Ishikawa (cell line): ENCODE measurements around the gene ADGRL3.

Experiments used
- CEBPB ChIP-seq: IDR thresholded peaks from 2 replicates; pipeline ENCODE4 v1.6.1; 2012
- CREB1 ChIP-seq: IDR thresholded peaks from 2 replicates; pipeline ENCODE4 v1.6.1; 2012; ENCODE audit warnings: low read depth
- EGR1 ChIP-seq: IDR thresholded peaks from 2 replicates; pipeline ENCODE4 v1.6.1; 2012
- EP300 ChIP-seq: IDR thresholded peaks from 2 replicates; pipeline ENCODE4 v1.6.1; 2012; ENCODE audit warnings: borderline replicate concordance
- FOXM1 ChIP-seq: IDR thresholded peaks from 2 replicates; pipeline ENCODE4 v1.6.1; 2012; ENCODE audit warnings: low read depth, borderline replicate concordance
- MAX ChIP-seq: IDR thresholded peaks from 2 replicates; pipeline ENCODE4 v1.6.1; 2012
- NFIC ChIP-seq: IDR thresholded peaks from 2 replicates; pipeline ENCODE4 v1.6.1; 2012
- RAD21 ChIP-seq: IDR thresholded peaks from 2 replicates; pipeline ENCODE4 v1.6.1; 2012; ENCODE audit warnings: low read depth
- TAF1 ChIP-seq: IDR thresholded peaks from 2 replicates; pipeline ENCODE4 v1.6.1; 2012; ENCODE audit warnings: low read depth, mild to moderate bottlenecking
- TCF12 ChIP-seq: IDR thresholded peaks from 2 replicates; pipeline ENCODE4 v1.6.1; 2012; ENCODE audit warnings: low read depth
- TEAD4 ChIP-seq: IDR thresholded peaks from 2 replicates; pipeline ENCODE4 v1.6.1; 2012
- USF1 ChIP-seq: IDR thresholded peaks from 2 replicates; pipeline ENCODE4 v1.6.1; 2012
- YY1 ChIP-seq: IDR thresholded peaks from 2 replicates; pipeline ENCODE4 v1.6.1; 2012; ENCODE audit warnings: low read depth
- ZBTB7A ChIP-seq: IDR thresholded peaks from 2 replicates; pipeline ENCODE4 v1.6.1; 2012; ENCODE audit warnings: low read depth
- TF ChIP-seq, protein P1 (sequence below): IDR thresholded peaks from 2 replicates; pipeline ENCODE4 v1.6.1; 2012; ENCODE audit warnings: low read depth, mild to moderate bottlenecking

The ADGRL3 gene

GRCh38 chr4:61446941-61447340, 246.8 kb downstream of the ADGRL3 start:
- TF ChIP-seq NFIC = peak; percentile 82
- no peak for TF ChIP-seq FOXM1
- TF ChIP-seq EGR1 = no peak
- peak; percentile 35; the same call in 1 of the 2 replicates for TF ChIP-seq TEAD4
- TF ChIP-seq USF1 = no peak
- TF ChIP-seq EP300 = peak; percentile 66; the same call in 1 of the 2 replicates
- 0 out of 2 replicates have a peak, but pooled peaks have one; percentile 33 for TF ChIP-seq TCF12
- TF ChIP-seq, protein P1, sequence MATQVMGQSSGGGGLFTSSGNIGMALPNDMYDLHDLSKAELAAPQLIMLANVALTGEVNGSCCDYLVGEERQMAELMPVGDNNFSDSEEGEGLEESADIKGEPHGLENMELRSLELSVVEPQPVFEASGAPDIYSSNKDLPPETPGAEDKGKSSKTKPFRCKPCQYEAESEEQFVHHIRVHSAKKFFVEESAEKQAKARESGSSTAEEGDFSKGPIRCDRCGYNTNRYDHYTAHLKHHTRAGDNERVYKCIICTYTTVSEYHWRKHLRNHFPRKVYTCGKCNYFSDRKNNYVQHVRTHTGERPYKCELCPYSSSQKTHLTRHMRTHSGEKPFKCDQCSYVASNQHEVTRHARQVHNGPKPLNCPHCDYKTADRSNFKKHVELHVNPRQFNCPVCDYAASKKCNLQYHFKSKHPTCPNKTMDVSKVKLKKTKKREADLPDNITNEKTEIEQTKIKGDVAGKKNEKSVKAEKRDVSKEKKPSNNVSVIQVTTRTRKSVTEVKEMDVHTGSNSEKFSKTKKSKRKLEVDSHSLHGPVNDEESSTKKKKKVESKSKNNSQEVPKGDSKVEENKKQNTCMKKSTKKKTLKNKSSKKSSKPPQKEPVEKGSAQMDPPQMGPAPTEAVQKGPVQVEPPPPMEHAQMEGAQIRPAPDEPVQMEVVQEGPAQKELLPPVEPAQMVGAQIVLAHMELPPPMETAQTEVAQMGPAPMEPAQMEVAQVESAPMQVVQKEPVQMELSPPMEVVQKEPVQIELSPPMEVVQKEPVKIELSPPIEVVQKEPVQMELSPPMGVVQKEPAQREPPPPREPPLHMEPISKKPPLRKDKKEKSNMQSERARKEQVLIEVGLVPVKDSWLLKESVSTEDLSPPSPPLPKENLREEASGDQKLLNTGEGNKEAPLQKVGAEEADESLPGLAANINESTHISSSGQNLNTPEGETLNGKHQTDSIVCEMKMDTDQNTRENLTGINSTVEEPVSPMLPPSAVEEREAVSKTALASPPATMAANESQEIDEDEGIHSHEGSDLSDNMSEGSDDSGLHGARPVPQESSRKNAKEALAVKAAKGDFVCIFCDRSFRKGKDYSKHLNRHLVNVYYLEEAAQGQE = no peak
- TF ChIP-seq CREB1 = no peak
- TF ChIP-seq YY1 = no peak
- TF ChIP-seq ZBTB7A = no peak
- no peak for TF ChIP-seq MAX
- TF ChIP-seq TAF1 = no peak
- 0 out of 2 replicates have a peak, but pooled peaks have one; percentile 1 for TF ChIP-seq CEBPB
- TF ChIP-seq RAD21 = no peak

DNA sequence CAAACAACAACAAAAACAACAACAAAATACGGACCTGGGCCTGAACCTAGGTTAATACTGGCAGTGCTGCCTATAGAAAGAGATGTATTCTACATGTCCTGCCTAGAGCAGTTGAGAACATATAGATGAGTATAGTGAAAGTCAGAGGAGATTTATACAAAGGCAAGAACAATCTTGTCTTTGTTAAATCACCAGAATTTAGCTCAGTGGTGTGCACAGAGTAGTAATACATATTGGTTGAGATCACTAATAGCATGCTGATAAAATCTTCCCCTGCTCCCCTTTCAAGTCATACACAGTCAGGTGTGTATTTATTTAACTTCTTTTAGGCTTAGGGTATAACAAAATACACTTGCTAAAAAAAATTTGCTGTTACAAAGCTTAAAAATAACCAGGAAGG, 247.8 kb downstream of the ADGRL3 start:
- TF ChIP-seq YY1 = no peak
- no peak for TF ChIP-seq MAX
- no peak for TF ChIP-seq CREB1

GRCh38 chr4:61451935-61452334, 251.8 kb downstream of the ADGRL3 start:
- no peak for TF ChIP-seq TEAD4
- no peak for TF ChIP-seq EP300
- TF ChIP-seq TCF12 = no peak
- no peak for TF ChIP-seq FOXM1
- TF ChIP-seq, protein P1 = no peak
- no peak for TF ChIP-seq EGR1
- no peak for TF ChIP-seq TAF1
- TF ChIP-seq MAX = no peak
- TF ChIP-seq ZBTB7A = no peak
- TF ChIP-seq YY1 = no peak
- no peak for TF ChIP-seq RAD21
- TF ChIP-seq CREB1 = no peak
- TF ChIP-seq CEBPB = no peak
- TF ChIP-seq USF1 = no peak
- no peak for TF ChIP-seq NFIC

DNA sequence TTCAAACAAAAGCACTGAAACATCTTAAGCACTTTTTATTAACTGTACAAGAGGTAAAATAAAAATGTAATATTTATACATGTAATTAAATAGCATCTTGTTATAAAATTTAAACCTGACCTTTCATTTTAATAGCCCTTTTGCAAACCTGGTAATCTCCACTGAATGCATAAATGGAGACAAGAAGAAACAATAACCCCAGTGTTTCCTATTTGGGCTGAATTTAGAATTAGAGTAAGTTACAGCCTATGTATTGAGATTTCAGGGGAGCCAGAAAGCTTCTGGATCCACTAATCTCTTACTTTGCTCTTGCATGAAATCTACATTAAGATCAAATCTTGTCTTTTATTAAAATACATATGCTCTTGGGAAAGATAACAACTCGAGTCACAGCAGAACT, 261.8 kb downstream of the ADGRL3 start:
- no peak for TF ChIP-seq YY1
- TF ChIP-seq USF1 = no peak
- TF ChIP-seq EP300 = no peak
- TF ChIP-seq FOXM1 = no peak
- TF ChIP-seq EGR1 = no peak
- no peak for TF ChIP-seq NFIC
- no peak for TF ChIP-seq MAX
- no peak for TF ChIP-seq CEBPB
- TF ChIP-seq TAF1 = no peak
- no peak for TF ChIP-seq TCF12
- TF ChIP-seq TEAD4 = no peak

DNA sequence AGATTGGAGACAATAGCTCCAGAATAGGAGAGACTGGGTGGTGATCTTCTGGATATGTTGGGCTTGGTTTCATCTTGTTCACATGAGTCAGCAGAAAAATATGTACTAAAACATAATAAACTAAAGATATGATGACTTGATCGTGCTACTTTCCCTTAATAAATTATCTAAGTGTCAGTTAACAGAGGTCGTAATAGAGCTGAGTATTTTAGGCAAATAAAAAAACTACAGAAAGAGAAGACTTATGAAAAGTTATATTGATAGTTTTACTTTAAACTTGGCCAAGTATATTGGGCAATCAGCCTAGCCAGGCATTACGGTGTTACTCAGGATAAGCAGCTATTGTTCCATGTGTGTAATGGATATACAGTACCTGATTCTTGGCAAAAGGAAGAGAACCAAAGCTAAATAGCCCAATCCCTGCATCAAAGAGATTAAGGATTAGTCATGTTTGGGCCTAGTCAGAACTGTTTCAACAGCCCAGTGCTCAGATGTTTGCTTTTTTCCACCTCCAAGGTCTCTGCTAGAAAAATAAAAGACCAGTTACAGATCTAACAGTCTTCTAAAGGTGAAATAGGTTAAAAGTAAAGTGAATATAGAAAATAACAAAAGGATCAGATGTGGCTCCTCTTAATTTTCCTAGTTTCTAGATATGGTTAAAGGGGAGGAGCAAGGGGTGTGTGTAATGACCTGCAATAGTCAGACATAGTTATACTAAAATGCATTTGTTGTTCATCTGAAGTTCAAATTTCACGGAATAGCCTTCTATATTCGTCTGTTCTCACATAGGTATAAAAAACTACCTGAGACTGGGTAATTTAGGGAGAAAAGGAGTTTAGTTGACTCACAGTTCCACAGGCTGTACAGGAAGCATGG, 262.6 kb downstream of the ADGRL3 start:
- TF ChIP-seq NFIC = peak; percentile 81
- TF ChIP-seq USF1 = no peak
- TF ChIP-seq TEAD4 = peak; percentile 40
- TF ChIP-seq CREB1 = no peak
- TF ChIP-seq CEBPB = peak; percentile 97
- peak; percentile 75 for TF ChIP-seq TCF12
- peak; percentile 24; the same call in 1 of the 2 replicates for TF ChIP-seq FOXM1
- TF ChIP-seq EP300 = peak; percentile 75
- no peak; the same call in 1 of the 2 replicates for TF ChIP-seq YY1
